A549 (cell line): ENCODE measurements around the gene TMA7B.

ENCODE experiments used
- BCL3 ChIP-seq: fragments of >200 bp; sonication (Bioruptor Twin); formaldehyde crosslinking; IDR thresholded peaks from 3 replicates; pipeline ENCODE4 v1.6.1; 2016
- CTCF ChIP-seq: fragments of >200 bp; sonication (Bioruptor Twin); formaldehyde crosslinking; IDR thresholded peaks from 3 replicates; pipeline ENCODE4 v1.5.1; 2016
- JUNB ChIP-seq: fragments of >200 bp; sonication (Bioruptor Twin); formaldehyde crosslinking; IDR thresholded peaks from 2 replicates; pipeline ENCODE4 v1.6.1; 2016
- KDM1A ChIP-seq: fragments of 200-600 bp; sonication (generic); IDR thresholded peaks from 2 replicates; pipeline ENCODE4 v1.6.1; 2016; ENCODE audit warnings: low read depth, mild to moderate bottlenecking
- KDM5A ChIP-seq: fragments of 200-600 bp; sonication (generic); IDR thresholded peaks from 2 replicates; pipeline ENCODE4 v1.6.1; 2016; ENCODE audit warnings: antibody characterized with exemption, mild to moderate bottlenecking
- MAX ChIP-seq: IDR thresholded peaks from 2 replicates; pipeline ENCODE4 v1.6.1; 2012
- POLR2A ChIP-seq: IDR thresholded peaks from 2 replicates; pipeline ENCODE4 v1.6.1; 2012; ENCODE audit warnings: mild to moderate bottlenecking, low read length
- RAD21 ChIP-seq, 2 experiments: fragments of >200 bp in 1 of 2; sonication (Bioruptor Twin) in 1 of 2; formaldehyde crosslinking in 1 of 2; IDR thresholded peaks in 1 of 2; conservative IDR thresholded peaks in 1 of 2; 2 replicates in 1 of 2; 3 replicates in 1 of 2; pipeline ENCODE4 v1.6.1; 2012 to 2018; ENCODE audit warnings: inconsistent platforms in 1 of 2
- SMC3 ChIP-seq: fragments of >200 bp; sonication (Bioruptor Twin); formaldehyde crosslinking; IDR thresholded peaks from 3 replicates; pipeline ENCODE4 v1.6.1; 2018; ENCODE audit warnings: inconsistent platforms

GRCh38 chr22:39910876-39911613 lies 49.2 kb upstream of the TMA7B start:
- TF ChIP-seq BCL3 (no peak), CTCF (no peak), MAX (no peak), KDM1A (no peak), KDM5A (no peak), SMC3 (no peak), RAD21 (conservative IDR thresholded peaks at IDR 0.05 in 1 of 2, IDR thresholded peaks at IDR 0.05 in 1 of 2) (no peak), JUNB (no peak), POLR2A (no peak)
